ENCODE data around the gene PFDN4. TPM values are rescaled to one million over a fixed set of nuclear protein-coding genes. Genes with fewer than 3 reads are reported as not detected.

PFDN4 gene
- total and polyA plus RNA-seq, 2 of the 4 experiments (the other 2 are of a cell fraction) = 14.9 to 93.2 TPM

DNA sequence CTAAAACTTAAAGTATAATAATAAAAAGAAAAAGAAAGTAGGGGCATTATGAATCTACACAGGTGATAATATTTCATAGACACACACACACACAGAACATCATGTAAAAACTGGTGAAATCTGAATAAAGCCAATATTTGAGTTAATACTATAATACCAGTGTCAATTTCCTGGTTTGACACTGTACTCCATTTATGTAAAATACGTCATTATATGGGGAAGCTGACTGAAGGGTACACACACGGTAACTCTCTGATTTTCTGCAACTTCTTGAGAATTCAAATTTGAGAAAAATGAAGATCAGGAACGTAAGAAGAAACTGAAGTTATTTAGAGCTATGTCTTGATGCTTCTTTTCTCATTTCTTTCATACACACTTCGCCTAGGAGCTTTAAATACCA is 36.2 kb downstream of the PFDN4 start:
- Histone ChIP-seq H4K20me1 (ENCODE audit: insufficient read depth, low read length) (no peaks in the 10 kb centered on the region), H4K91ac (ENCODE audit: insufficient read depth, low read depth, low read length) (no peak overlapping the region), H2AK5ac (ENCODE audit: low read depth, low read length) (no peak overlapping the region), H3K27ac (ENCODE audit: insufficient read depth, low read length) (no peak overlapping the region), H2BK15ac (ENCODE audit: low read depth, low read length) (no peak overlapping the region), H3K23ac (ENCODE audit: low read depth, low read length) (no peak overlapping the region), H3K4me3 (ENCODE audit: insufficient read depth, low read depth, low read length) (no peak overlapping the region), H3K27me3 (ENCODE audit: control insufficient read depth, insufficient read depth, low read length) (no peaks in the 10 kb centered on the region), H4K5ac (ENCODE audit: low read depth, low read length) (no peak overlapping the region), H2AK9ac (replicated peaks; ENCODE audit: low read depth, low read length, poor library complexity) (no peak overlapping the region), H3K4me1 (ENCODE audit: control insufficient read depth, insufficient read depth, low read length) (no peaks in the 10 kb centered on the region), H2BK20ac (ENCODE audit: low read depth, low read length) (no peak overlapping the region), H3K9me3 (ENCODE audit: control insufficient read depth, insufficient read depth, low read length) (no peaks in the 10 kb centered on the region), H3K56ac (ENCODE audit: extremely low read depth, insufficient read depth, low read length) (no peak overlapping the region), H3K4me2 (ENCODE audit: low read depth, low read length) (no peak overlapping the region), H2AFZ (replicated peaks; ENCODE audit: low read length, poor library complexity) (no peak overlapping the region), H3K9ac (ENCODE audit: low read depth, low read length) (no peak overlapping the region), H2BK120ac (ENCODE audit: low read depth, low read length) (no peak overlapping the region), H4K8ac (ENCODE audit: low read depth in 2 of 2, low read length in 2 of 2) (no peak overlapping the region), H3K4ac (ENCODE audit: low read depth, low read length) (no peak overlapping the region), H3K9me1 (ENCODE audit: insufficient read depth, low read length) (no peaks in the 10 kb centered on the region), H2BK5ac (ENCODE audit: low read depth, low read length, poor library complexity, severe bottlenecking) (no peak overlapping the region), H3K14ac (replicated peaks; ENCODE audit: low read depth, low read length) (no peak overlapping the region), H3K36me3 (ENCODE audit: control insufficient read depth, insufficient read depth, low read length) (no peaks in the 10 kb centered on the region), H3K79me1 (ENCODE audit: low read depth in 1 of 2, low read length in 2 of 2) (no peaks in the 10 kb centered on the region), H3K18ac (ENCODE audit: low read depth, low read length) (no peak overlapping the region)
- intact Hi-C loops (cut with micrococcal nuclease) (no loop called here), in situ Hi-C loops (cut with MboI; ENCODE audit: low sequenced_read_pairs) (no loop called here), dilution Hi-C loops (cut with HindIII; ENCODE audit: low sequenced_read_pairs, unreplicated experiment) (no loop called here)
- ATAC-seq (ENCODE audit: low read depth) = no peak
- ChIA-PET CTCF (no interaction called here), POLR2A (ENCODE audit: unreplicated experiment) (no interaction called here)
- TF ChIP-seq MXI1 (IDR thresholded peaks at IDR 0.05; ENCODE audit: borderline replicate concordance, low read depth, low read length) = no peak
- no peak for TF ChIP-seq POLR2A (IDR thresholded peaks at IDR 0.05; ENCODE audit: low read depth, low read length)
- no peak for TF ChIP-seq BHLHE40 (IDR thresholded peaks at IDR 0.05; ENCODE audit: low read depth, low read length)
- TF ChIP-seq FOS (IDR thresholded peaks at IDR 0.05; ENCODE audit: low read depth, low read length) = no peak
- TF ChIP-seq RCOR1 (IDR thresholded peaks at IDR 0.05; ENCODE audit: insufficient replicate concordance, low read length) = no peak
- TF ChIP-seq, protein P1, sequence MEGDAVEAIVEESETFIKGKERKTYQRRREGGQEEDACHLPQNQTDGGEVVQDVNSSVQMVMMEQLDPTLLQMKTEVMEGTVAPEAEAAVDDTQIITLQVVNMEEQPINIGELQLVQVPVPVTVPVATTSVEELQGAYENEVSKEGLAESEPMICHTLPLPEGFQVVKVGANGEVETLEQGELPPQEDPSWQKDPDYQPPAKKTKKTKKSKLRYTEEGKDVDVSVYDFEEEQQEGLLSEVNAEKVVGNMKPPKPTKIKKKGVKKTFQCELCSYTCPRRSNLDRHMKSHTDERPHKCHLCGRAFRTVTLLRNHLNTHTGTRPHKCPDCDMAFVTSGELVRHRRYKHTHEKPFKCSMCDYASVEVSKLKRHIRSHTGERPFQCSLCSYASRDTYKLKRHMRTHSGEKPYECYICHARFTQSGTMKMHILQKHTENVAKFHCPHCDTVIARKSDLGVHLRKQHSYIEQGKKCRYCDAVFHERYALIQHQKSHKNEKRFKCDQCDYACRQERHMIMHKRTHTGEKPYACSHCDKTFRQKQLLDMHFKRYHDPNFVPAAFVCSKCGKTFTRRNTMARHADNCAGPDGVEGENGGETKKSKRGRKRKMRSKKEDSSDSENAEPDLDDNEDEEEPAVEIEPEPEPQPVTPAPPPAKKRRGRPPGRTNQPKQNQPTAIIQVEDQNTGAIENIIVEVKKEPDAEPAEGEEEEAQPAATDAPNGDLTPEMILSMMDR (conservative IDR thresholded peaks at IDR 0.05; ENCODE audit: low read depth, low read length) = no peak
- no peak for TF ChIP-seq RAD21 (IDR thresholded peaks at IDR 0.05; ENCODE audit: low read length)
- TF ChIP-seq CHD1 (IDR thresholded peaks at IDR 0.05; ENCODE audit: low read depth, low read length) = no peak
- TF ChIP-seq MAFK (IDR thresholded peaks at IDR 0.05; ENCODE audit: low read depth, low read length) = no peak
- TF ChIP-seq, protein P2, sequence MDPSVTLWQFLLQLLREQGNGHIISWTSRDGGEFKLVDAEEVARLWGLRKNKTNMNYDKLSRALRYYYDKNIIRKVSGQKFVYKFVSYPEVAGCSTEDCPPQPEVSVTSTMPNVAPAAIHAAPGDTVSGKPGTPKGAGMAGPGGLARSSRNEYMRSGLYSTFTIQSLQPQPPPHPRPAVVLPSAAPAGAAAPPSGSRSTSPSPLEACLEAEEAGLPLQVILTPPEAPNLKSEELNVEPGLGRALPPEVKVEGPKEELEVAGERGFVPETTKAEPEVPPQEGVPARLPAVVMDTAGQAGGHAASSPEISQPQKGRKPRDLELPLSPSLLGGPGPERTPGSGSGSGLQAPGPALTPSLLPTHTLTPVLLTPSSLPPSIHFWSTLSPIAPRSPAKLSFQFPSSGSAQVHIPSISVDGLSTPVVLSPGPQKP (IDR thresholded peaks at IDR 0.05; ENCODE audit: borderline replicate concordance, low read depth, low read length) = no peak
- no peak for TF ChIP-seq CEBPB (IDR thresholded peaks at IDR 0.05; ENCODE audit: low read depth, low read length)
- TF ChIP-seq MAZ (IDR thresholded peaks at IDR 0.05; ENCODE audit: borderline replicate concordance, low read depth, low read length) = no peak
- TF ChIP-seq SMC3 (IDR thresholded peaks at IDR 0.05; ENCODE audit: low read depth, low read length) = no peak
- no CpG with 5 or more reads among the region's 4 CpGs for WGBS, 2 experiments (ENCODE audit: extremely low coverage in 2 of 2, insufficient read length in 1 of 2)
- BruUV-seq (replicated peaks) = no TSS peak
- no peak for DNase-seq
